GM18498 (cell line): ENCODE measurements around the gene COL5A1.
A peak's percentile ranks its signal among the peaks of the same experiment; 100 is the strongest.
"Not testable (repeated sequence)": the region's sequence is repeated elsewhere in the genome, so short reads cannot be mapped to it uniquely, and the experiment has no call there.

Experiments used
- ATAC-seq: cut with Tn5 transposase; IDR thresholded peaks from one replicate; pipeline ENCODE4 v1.9.1; 2021; ENCODE audit warnings: mild to moderate bottlenecking, moderate library complexity; ENCODE audit not compliant: unreplicated experiment

Gene COL5A1

GRCh38 chr9:134847138-134847537 lies 205.5 kb downstream of the COL5A1 start:
- ATAC-seq, result no peak

GRCh38 chr9:134847752-134848432 lies 206.3 kb downstream of the COL5A1 start:
- ATAC-seq, result no peak

GRCh38 chr9:134848504-134848903 lies 206.9 kb downstream of the COL5A1 start:
- no peak for ATAC-seq

GRCh38 chr9:134850611-134851010 lies 209.0 kb downstream of the COL5A1 start:
- no peak for ATAC-seq

- ATAC-seq, result no peak
Measured at GRCh38 chr9:134851020-134851419, 209.4 kb downstream of the COL5A1 start.

- ATAC-seq, result no peak
Measured at GRCh38 chr9:134852906-134853654, 211.5 kb downstream of the COL5A1 start.

- no peak for ATAC-seq
Measured at GRCh38 chr9:134853893-134854292, 212.3 kb downstream of the COL5A1 start.

- ATAC-seq, result no peak
Measured at GRCh38 chr9:134854541-134854981, 213.0 kb downstream of the COL5A1 start.

GRCh38 chr9:134855231-134855899 lies 213.8 kb downstream of the COL5A1 start:
- no peak for ATAC-seq

- ATAC-seq, result no peak
Measured at GRCh38 chr9:134855900-134856377, 214.3 kb downstream of the COL5A1 start.

- ATAC-seq, result not testable (repeated sequence)
Measured at GRCh38 chr9:134857451-134857850, 215.8 kb downstream of the COL5A1 start.

GRCh38 chr9:134858051-134858841 lies 216.6 kb downstream of the COL5A1 start:
- peak; percentile 83 for ATAC-seq

GRCh38 chr9:134860510-134860909 lies 218.9 kb downstream of the COL5A1 start:
- no peak for ATAC-seq

GRCh38 chr9:134861595-134862334 lies 220.2 kb downstream of the COL5A1 start:
- no peak for ATAC-seq

- no peak for ATAC-seq
Measured at GRCh38 chr9:134863306-134863902, 221.8 kb downstream of the COL5A1 start.

GRCh38 chr9:134863941-134864820 lies 222.6 kb downstream of the COL5A1 start:
- ATAC-seq, result no peak

- no peak for ATAC-seq
Measured at GRCh38 chr9:134864821-134865190, 223.2 kb downstream of the COL5A1 start.

- ATAC-seq, result no peak
Measured at GRCh38 chr9:134867917-134868750, 226.5 kb downstream of the COL5A1 start.
